ENCODE results near the gene MRPS12. TPM values are rescaled to one million over a fixed set of nuclear protein-coding genes. Genes with fewer than 3 reads are reported as not detected.

MRPS12 gene
- total RNA-seq, 4 donors from 2014 or later, result 29.8 to 56.1 (median 35.6) TPM

DNA sequence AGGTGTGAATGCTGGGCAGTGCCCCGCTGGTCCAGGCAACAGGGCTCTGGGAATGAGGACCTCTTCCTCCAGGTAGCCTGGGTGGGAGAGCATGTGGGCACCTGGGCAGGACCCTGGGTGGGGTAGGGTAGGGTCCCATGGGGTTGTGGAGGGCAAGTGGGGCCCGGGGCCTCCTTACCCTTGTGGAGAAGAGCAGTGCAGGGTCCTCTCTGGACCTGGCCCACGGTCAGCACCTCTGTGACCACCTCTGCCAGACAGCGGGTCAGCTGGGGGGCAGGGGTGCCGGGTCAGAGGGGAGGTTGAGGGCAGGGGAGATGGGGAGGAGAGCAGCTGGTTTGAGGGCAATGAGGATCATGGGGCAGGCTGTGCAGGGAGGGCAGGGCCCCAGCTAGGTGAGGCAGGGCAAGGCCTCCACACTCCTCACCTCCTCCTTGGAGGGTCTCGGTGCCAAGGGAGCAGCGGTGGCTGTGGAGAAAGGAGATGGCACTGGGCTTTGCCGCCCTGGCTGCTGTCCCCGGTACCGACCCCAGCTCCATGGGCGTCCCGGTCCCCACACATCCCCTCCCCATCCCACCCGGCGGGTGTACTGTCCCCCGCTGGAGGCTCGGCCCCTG, 19.2 kb upstream of the MRPS12 start:
- DNase-seq, result no peak
- H3K36me3 ChIP-seq, result peaks cover 0 to 15% (median 0%) of the 10 kb centered on the region in 3 donors
- no peak overlapping the region for H3K4me3 ChIP-seq
- no peaks in the 10 kb centered on the region for H3K9me3 ChIP-seq
- no peak for TF ChIP-seq POLR2A (IDR thresholded peaks at IDR 0.05)
- no peak for TF ChIP-seq CTCF (IDR thresholded peaks at IDR 0.05)
- H3K27me3 ChIP-seq, result no peaks in the 10 kb centered on the region
- no peak overlapping the region for H3K27ac ChIP-seq
- no peaks in the 10 kb centered on the region for H3K4me1 ChIP-seq

GRCh38 chr19:38912600-38913514, 17.9 kb upstream of the MRPS12 start:
- no peak for DNase-seq
- Histone ChIP-seq H3K27ac (no peak overlapping the region), H3K27me3 (no peaks in the 10 kb centered on the region), H3K36me3 (peaks cover 0 to 2% (median 0%) of the 10 kb centered on the region in 3 donors), H3K4me3 (no peak overlapping the region), H3K9me3 (no peaks in the 10 kb centered on the region), H3K4me1 (no peaks in the 10 kb centered on the region)
- TF ChIP-seq CTCF (IDR thresholded peaks at IDR 0.05), result no peak
- no peak for TF ChIP-seq POLR2A (IDR thresholded peaks at IDR 0.05)

GRCh38 chr19:38913958-38914357, 16.8 kb upstream of the MRPS12 start:
- H3K36me3 ChIP-seq, result no peaks in the 10 kb centered on the region

GRCh38 chr19:38915329-38916321, 15.1 kb upstream of the MRPS12 start:
- H3K9me3 ChIP-seq, result no peaks in the 10 kb centered on the region
- TF ChIP-seq CTCF (IDR thresholded peaks at IDR 0.05) (no peak), POLR2A (IDR thresholded peaks at IDR 0.05) (no peak)
- DNase-seq, result peak in 1 of 3 donors; percentile 44

More at GRCh38 chr19:38913958-38914357, 16.8 kb upstream of the MRPS12 start:
- H3K4me3 ChIP-seq, result no peak overlapping the region
- H3K27ac ChIP-seq, result no peak overlapping the region
- no peaks in the 10 kb centered on the region for H3K9me3 ChIP-seq
- no peaks in the 10 kb centered on the region for H3K27me3 ChIP-seq
- TF ChIP-seq CTCF (IDR thresholded peaks at IDR 0.05), result no peak
- TF ChIP-seq POLR2A (IDR thresholded peaks at IDR 0.05), result no peak
- no peak for DNase-seq
- H3K4me1 ChIP-seq, result no peaks in the 10 kb centered on the region

GRCh38 chr19:38917516-38917915, 13.2 kb upstream of the MRPS12 start:
- no peak overlapping the region for H3K27ac ChIP-seq
- peaks cover 0 to 15% (median 0%) of the 10 kb centered on the region in 3 donors for H3K36me3 ChIP-seq
- TF ChIP-seq POLR2A (IDR thresholded peaks at IDR 0.05) (no peak), CTCF (IDR thresholded peaks at IDR 0.05) (no peak)

More at GRCh38 chr19:38915329-38916321, 15.1 kb upstream of the MRPS12 start:
- Histone ChIP-seq H3K4me3 (no peak overlapping the region), H3K27me3 (no peaks in the 10 kb centered on the region), H3K36me3 (no peaks in the 10 kb centered on the region), H3K27ac (no peak overlapping the region), H3K4me1 (no peaks in the 10 kb centered on the region)

More at GRCh38 chr19:38917516-38917915, 13.2 kb upstream of the MRPS12 start:
- no peaks in the 10 kb centered on the region for H3K4me1 ChIP-seq
- peak in 1 of 3 donors; percentile 40 for DNase-seq
- no peaks in the 10 kb centered on the region for H3K9me3 ChIP-seq
- H3K4me3 ChIP-seq, result no peak overlapping the region
- H3K27me3 ChIP-seq, result no peaks in the 10 kb centered on the region
